ENCODE measurements around the gene GMPR.

The GMPR gene

DNA sequence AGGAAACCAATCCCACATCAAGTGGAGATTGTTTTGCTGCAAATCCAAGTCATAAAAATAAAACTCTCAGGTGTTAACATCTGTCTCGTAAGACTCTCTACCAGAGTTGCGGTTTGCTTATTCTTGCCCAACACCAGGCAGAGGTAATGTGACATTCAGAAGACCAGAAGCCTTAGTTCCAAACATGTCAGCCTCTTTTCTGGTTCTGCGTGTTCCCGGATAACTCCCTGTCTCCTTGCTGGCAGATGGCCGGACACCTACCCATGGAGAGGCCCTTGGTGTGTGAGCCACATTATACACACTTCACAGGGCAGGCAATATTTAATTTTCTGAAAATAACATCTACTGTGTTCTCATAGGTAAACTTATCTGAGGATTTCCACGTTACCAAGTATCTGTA is 73.4 kb downstream of the GMPR start:
- H3K4me2 ChIP-seq (ENCODE audit: low read length) = no peak overlapping the region
- H3K9ac ChIP-seq (ENCODE audit: low read length) = no peak overlapping the region
- DNase-seq = no peak
- H3K27me3 ChIP-seq (ENCODE audit: insufficient read depth, low read length) = no peaks in the 10 kb centered on the region
- H3K36me3 ChIP-seq (ENCODE audit: control insufficient read depth in 1 of 2, insufficient read depth in 2 of 2, low read length in 2 of 2) = no peaks in the 10 kb centered on the region
- no peak overlapping the region for H2AK5ac ChIP-seq (ENCODE audit: low read length)
- H2BK5ac ChIP-seq (ENCODE audit: low read depth, low read length, poor library complexity) = no peak overlapping the region
- H3K14ac ChIP-seq (ENCODE audit: low read length) = no peak overlapping the region
- H3K4me3 ChIP-seq (ENCODE audit: low read depth, low read length) = no peak overlapping the region
- H3K79me1 ChIP-seq (ENCODE audit: low read length) = no peaks in the 10 kb centered on the region
- no peaks in the 10 kb centered on the region for H3K79me2 ChIP-seq (ENCODE audit: control insufficient read depth, insufficient read depth, low read length, poor library complexity)
- no peaks in the 10 kb centered on the region for H3K4me1 ChIP-seq (ENCODE audit: control insufficient read depth in 1 of 2, insufficient read depth in 2 of 2, low read length in 2 of 2)
- H3K4ac ChIP-seq (ENCODE audit: low read depth, low read length) = no peak overlapping the region
- no peak overlapping the region for H2BK12ac ChIP-seq (ENCODE audit: low read length)
- H3K18ac ChIP-seq (ENCODE audit: low read length) = no peak overlapping the region
- no CpG with 5 or more reads among the region's 6 CpGs for WGBS (ENCODE audit: extremely low coverage, insufficient coverage, insufficient read length)
- no peak overlapping the region for H2BK120ac ChIP-seq (ENCODE audit: insufficient read depth, low read length, poor library complexity)
- no peak overlapping the region for H4K91ac ChIP-seq (ENCODE audit: low read depth, low read length)
- H3K23ac ChIP-seq (ENCODE audit: low read length) = no peak overlapping the region
- no peak overlapping the region for H2AFZ ChIP-seq (ENCODE audit: insufficient read depth, low read length, poor library complexity)
- no peak overlapping the region for H3K27ac ChIP-seq (ENCODE audit: low read depth, low read length)
- H4K12ac ChIP-seq (ENCODE audit: low read depth, low read length) = no peak overlapping the region
- peaks cover 1% of the 10 kb centered on the region for H3K9me3 ChIP-seq (ENCODE audit: insufficient read depth, low read depth, low read length)
- H4K8ac ChIP-seq (ENCODE audit: low read depth, low read length) = no peak overlapping the region

- Histone ChIP-seq H3K79me1 (ENCODE audit: low read length) (no peaks in the 10 kb centered on the region), H3K79me2 (ENCODE audit: control insufficient read depth, insufficient read depth, low read length, poor library complexity) (no peaks in the 10 kb centered on the region), H3K14ac (ENCODE audit: low read length) (no peak overlapping the region), H3K9ac (ENCODE audit: low read length) (no peak overlapping the region), H2BK5ac (ENCODE audit: low read depth, low read length, poor library complexity) (no peak overlapping the region), H3K27ac (ENCODE audit: low read depth, low read length) (no peak overlapping the region), H4K12ac (ENCODE audit: low read depth, low read length) (no peak overlapping the region), H3K18ac (ENCODE audit: low read length) (no peak overlapping the region), H3K9me3 (ENCODE audit: insufficient read depth, low read depth, low read length) (peaks cover 1% of the 10 kb centered on the region), H2AK5ac (ENCODE audit: low read length) (no peak overlapping the region), H3K4me2 (ENCODE audit: low read length) (no peak overlapping the region), H3K27me3 (ENCODE audit: insufficient read depth, low read length) (no peaks in the 10 kb centered on the region), H2BK12ac (ENCODE audit: low read length) (peak overlapping the region; percentile 9), H2BK120ac (ENCODE audit: insufficient read depth, low read length, poor library complexity) (peak overlapping the region; percentile 20), H3K36me3 (ENCODE audit: control insufficient read depth in 1 of 2, insufficient read depth in 2 of 2, low read length in 2 of 2) (no peaks in the 10 kb centered on the region), H3K4ac (ENCODE audit: low read depth, low read length) (no peak overlapping the region), H4K8ac (ENCODE audit: low read depth, low read length) (no peak overlapping the region), H4K91ac (ENCODE audit: low read depth, low read length) (no peak overlapping the region), H2AFZ (ENCODE audit: insufficient read depth, low read length, poor library complexity) (no peak overlapping the region), H3K4me1 (ENCODE audit: control insufficient read depth in 1 of 2, insufficient read depth in 2 of 2, low read length in 2 of 2) (peaks cover 0 to 3% of the 10 kb centered on the region in 2 experiments), H3K4me3 (ENCODE audit: low read depth, low read length) (no peak overlapping the region), H3K23ac (ENCODE audit: low read length) (no peak overlapping the region)
- DNase-seq = no peak
- no CpG with 5 or more reads among the region's 9 CpGs for WGBS (ENCODE audit: extremely low coverage, insufficient coverage, insufficient read length)
Measured at GRCh38 chr6:16313732-16314131, 75.3 kb downstream of the GMPR start.

DNA sequence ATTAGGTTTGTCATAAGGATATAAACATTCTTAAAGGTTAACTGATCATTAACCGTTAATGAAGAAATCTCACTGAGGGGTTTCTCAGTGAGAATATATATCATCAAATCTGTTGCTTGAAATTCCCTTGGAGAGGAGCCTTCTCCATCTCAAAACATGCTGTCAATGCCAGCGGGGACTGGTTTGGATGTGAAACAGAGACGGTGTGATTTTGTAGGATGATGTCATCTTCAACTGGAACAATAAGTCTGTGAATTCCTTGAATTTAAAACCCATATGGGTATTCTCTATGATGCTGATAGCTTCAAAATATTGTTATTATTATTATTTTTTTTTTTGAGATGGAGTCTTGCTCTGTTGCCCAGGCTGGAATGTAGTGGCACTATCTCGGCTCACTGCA is 75.9 kb downstream of the GMPR start:
- DNase-seq = no peak
- H2AFZ ChIP-seq (ENCODE audit: insufficient read depth, low read length, poor library complexity) = no peak overlapping the region
- H3K79me2 ChIP-seq (ENCODE audit: control insufficient read depth, insufficient read depth, low read length, poor library complexity) = no peaks in the 10 kb centered on the region
- no peak overlapping the region for H3K9ac ChIP-seq (ENCODE audit: low read length)
- WGBS (ENCODE audit: extremely low coverage, insufficient coverage, insufficient read length) = no CpG with 5 or more reads among the region's 4 CpGs
- no peaks in the 10 kb centered on the region for H3K27me3 ChIP-seq (ENCODE audit: insufficient read depth, low read length)
- no peak overlapping the region for H2BK12ac ChIP-seq (ENCODE audit: low read length)
- H3K18ac ChIP-seq (ENCODE audit: low read length) = no peak overlapping the region
- H3K14ac ChIP-seq (ENCODE audit: low read length) = no peak overlapping the region
- H4K8ac ChIP-seq (ENCODE audit: low read depth, low read length) = no peak overlapping the region
- H3K4me2 ChIP-seq (ENCODE audit: low read length) = no peak overlapping the region
- no peak overlapping the region for H4K91ac ChIP-seq (ENCODE audit: low read depth, low read length)
- H3K4me1 ChIP-seq (ENCODE audit: control insufficient read depth in 1 of 2, insufficient read depth in 2 of 2, low read length in 2 of 2) = peaks cover 0 to 3% of the 10 kb centered on the region in 2 experiments
- H3K4ac ChIP-seq (ENCODE audit: low read depth, low read length) = no peak overlapping the region
- H4K12ac ChIP-seq (ENCODE audit: low read depth, low read length) = no peak overlapping the region
- H3K27ac ChIP-seq (ENCODE audit: low read depth, low read length) = no peak overlapping the region
- no peaks in the 10 kb centered on the region for H3K36me3 ChIP-seq (ENCODE audit: control insufficient read depth in 1 of 2, insufficient read depth in 2 of 2, low read length in 2 of 2)
- H2BK120ac ChIP-seq (ENCODE audit: insufficient read depth, low read length, poor library complexity) = no peak overlapping the region
- no peak overlapping the region for H2BK5ac ChIP-seq (ENCODE audit: low read depth, low read length, poor library complexity)
- no peak overlapping the region for H3K23ac ChIP-seq (ENCODE audit: low read length)
- H3K79me1 ChIP-seq (ENCODE audit: low read length) = no peaks in the 10 kb centered on the region
- H2AK5ac ChIP-seq (ENCODE audit: low read length) = no peak overlapping the region
- no peak overlapping the region for H3K4me3 ChIP-seq (ENCODE audit: low read depth, low read length)
- peaks cover 1% of the 10 kb centered on the region for H3K9me3 ChIP-seq (ENCODE audit: insufficient read depth, low read depth, low read length)

- peaks cover 4% of the 10 kb centered on the region for H3K79me1 ChIP-seq (ENCODE audit: low read length)
- no peak overlapping the region for H2AFZ ChIP-seq (ENCODE audit: insufficient read depth, low read length, poor library complexity)
- no peak overlapping the region for H2BK120ac ChIP-seq (ENCODE audit: insufficient read depth, low read length, poor library complexity)
- H2BK12ac ChIP-seq (ENCODE audit: low read length) = no peak overlapping the region
- H3K23ac ChIP-seq (ENCODE audit: low read length) = no peak overlapping the region
- H2AK5ac ChIP-seq (ENCODE audit: low read length) = no peak overlapping the region
- no CpG with 5 or more reads among the region's 7 CpGs for WGBS (ENCODE audit: extremely low coverage, insufficient coverage, insufficient read length)
- H4K8ac ChIP-seq (ENCODE audit: low read depth, low read length) = no peak overlapping the region
- H3K9ac ChIP-seq (ENCODE audit: low read length) = no peak overlapping the region
- H3K4me2 ChIP-seq (ENCODE audit: low read length) = no peak overlapping the region
- H3K14ac ChIP-seq (ENCODE audit: low read length) = no peak overlapping the region
- peaks cover 10 to 15% of the 10 kb centered on the region in 2 experiments for H3K4me1 ChIP-seq (ENCODE audit: control insufficient read depth in 1 of 2, insufficient read depth in 2 of 2, low read length in 2 of 2)
- H3K18ac ChIP-seq (ENCODE audit: low read length) = no peak overlapping the region
- no peak overlapping the region for H4K12ac ChIP-seq (ENCODE audit: low read depth, low read length)
- no peaks in the 10 kb centered on the region for H3K36me3 ChIP-seq (ENCODE audit: control insufficient read depth in 1 of 2, insufficient read depth in 2 of 2, low read length in 2 of 2)
- H3K27me3 ChIP-seq (ENCODE audit: insufficient read depth, low read length) = no peaks in the 10 kb centered on the region
- H3K79me2 ChIP-seq (ENCODE audit: control insufficient read depth, insufficient read depth, low read length, poor library complexity) = no peaks in the 10 kb centered on the region
- H3K27ac ChIP-seq (ENCODE audit: low read depth, low read length) = no peak overlapping the region
- DNase-seq = peak in 1 of 2 donors; percentile 53
- H4K91ac ChIP-seq (ENCODE audit: low read depth, low read length) = no peak overlapping the region
- H3K4me3 ChIP-seq (ENCODE audit: low read depth, low read length) = no peak overlapping the region
- H3K9me3 ChIP-seq (ENCODE audit: insufficient read depth, low read depth, low read length) = peaks cover 1% of the 10 kb centered on the region
- no peak overlapping the region for H3K4ac ChIP-seq (ENCODE audit: low read depth, low read length)
- no peak overlapping the region for H2BK5ac ChIP-seq (ENCODE audit: low read depth, low read length, poor library complexity)
Measured at GRCh38 chr6:16316741-16317251, 78.4 kb downstream of the GMPR start.

All from trophoblast cell (in vitro differentiated cells and primary cell).